OCI-LY7 (cell line): Measurements from ENCODE around the gene COX4I1.

ENCODE experiments used
- CTCF ChIP-seq: fragments of 200-600 bp; sonication (generic); conservative IDR thresholded peaks from 2 replicates; pipeline ENCODE4 v1.5.1; 2014; ENCODE audit warnings: mild to moderate bottlenecking, antibody characterized with exemption, low read length, moderate library complexity, mixed read lengths
- EZH2phosphoT487 ChIP-seq: fragments of 200-600 bp; sonication (generic); IDR thresholded peaks from 2 replicates; pipeline ENCODE4 v1.6.1; 2018; ENCODE audit warnings: low read depth, borderline replicate concordance, mild to moderate bottlenecking, mixed run types, antibody characterized with exemption, low read length, moderate library complexity, mixed read lengths

- TF ChIP-seq CTCF (no peak), EZH2phosphoT487 (no peak)
These were observed 24.7 kb upstream of the COX4I1 start for GRCh38 chr16:85774811-85775210.
